ENCODE results near the gene NCKAP5. TPM values are rescaled to one million over a fixed set of nuclear protein-coding genes. Genes with fewer than 3 reads are reported as not detected.

The NCKAP5 gene
- total RNA-seq, 1 donor from 2014 or later = 2.7 TPM

- H2AFZ ChIP-seq (ENCODE audit: low read depth, low read length) = no peak overlapping the region
- Mint-ChIP-seq H3K4me3 (ENCODE audit: unreplicated experiment) (no peak overlapping the region), H3K36me3 (ENCODE audit: low read depth, unreplicated experiment) (no peaks in the 10 kb centered on the region), H3K4me1 (ENCODE audit: low read depth, unreplicated experiment) (no peaks in the 10 kb centered on the region), H3K27me3 (ENCODE audit: low read depth, unreplicated experiment) (no peaks in the 10 kb centered on the region), H3K9me3 (ENCODE audit: unreplicated experiment) (no peaks in the 10 kb centered on the region), H3K27ac (ENCODE audit: unreplicated experiment) (no peak overlapping the region)
- H3K4me1 ChIP-seq (ENCODE audit: insufficient read depth, low read length) = no peaks in the 10 kb centered on the region
- no peaks in the 10 kb centered on the region for H4K20me1 ChIP-seq (ENCODE audit: insufficient read depth, low read length)
- no peaks in the 10 kb centered on the region for H3K79me2 ChIP-seq (ENCODE audit: insufficient read depth, low read length)
- TF ChIP-seq CTCF (IDR thresholded peaks at IDR 0.05; ENCODE audit: insufficient read depth, low read depth, low read length) (no peak), EZH2 (IDR thresholded peaks at IDR 0.05; ENCODE audit: insufficient read depth, low read length) (no peak)
- no peak overlapping the region for H3K9ac ChIP-seq (ENCODE audit: low read length)
- H3K36me3 ChIP-seq (ENCODE audit: insufficient read depth, low read length) = no peaks in the 10 kb centered on the region
- DNase-seq (ENCODE audit: low read depth) (no peak), FAIRE-seq (no peak)
- H3K27me3 ChIP-seq (ENCODE audit: insufficient read depth, low read length) = no peaks in the 10 kb centered on the region
- H3K27ac ChIP-seq (ENCODE audit: low read depth, low read length) = no peak overlapping the region
- H3K9me3 ChIP-seq (ENCODE audit: insufficient read depth, low read depth, low read length) = no peaks in the 10 kb centered on the region
- no peak overlapping the region for H3K4me3 ChIP-seq (ENCODE audit: insufficient read depth, low read depth, low read length)
- no peak overlapping the region for H3K4me2 ChIP-seq (ENCODE audit: low read length)
These were observed 576.7 kb downstream of the NCKAP5 start for GRCh38 chr2:132991471-132992045.

GRCh38 chr2:132984731-132985130 is 583.5 kb downstream of the NCKAP5 start:
- H3K36me3 ChIP-seq (ENCODE audit: insufficient read depth, low read length) = no peaks in the 10 kb centered on the region
- H3K79me2 ChIP-seq (ENCODE audit: insufficient read depth, low read length) = no peaks in the 10 kb centered on the region
- no peak overlapping the region for H3K4me3 ChIP-seq (ENCODE audit: insufficient read depth, low read depth, low read length)
- Mint-ChIP-seq H3K4me3 (ENCODE audit: unreplicated experiment) (no peak overlapping the region), H3K4me1 (ENCODE audit: low read depth, unreplicated experiment) (no peaks in the 10 kb centered on the region), H3K9me3 (ENCODE audit: unreplicated experiment) (no peaks in the 10 kb centered on the region), H3K27ac (ENCODE audit: unreplicated experiment) (no peak overlapping the region), H3K36me3 (ENCODE audit: low read depth, unreplicated experiment) (no peaks in the 10 kb centered on the region), H3K27me3 (ENCODE audit: low read depth, unreplicated experiment) (no peaks in the 10 kb centered on the region)
- H3K4me2 ChIP-seq (ENCODE audit: low read length) = no peak overlapping the region
- DNase-seq (ENCODE audit: low read depth) (no peak), FAIRE-seq (no peak)
- no peak overlapping the region for H3K9ac ChIP-seq (ENCODE audit: low read length)
- no peaks in the 10 kb centered on the region for H4K20me1 ChIP-seq (ENCODE audit: insufficient read depth, low read length)
- H3K9me3 ChIP-seq (ENCODE audit: insufficient read depth, low read depth, low read length) = no peaks in the 10 kb centered on the region
- H3K27me3 ChIP-seq (ENCODE audit: insufficient read depth, low read length) = no peaks in the 10 kb centered on the region
- no peak for TF ChIP-seq EZH2 (IDR thresholded peaks at IDR 0.05; ENCODE audit: insufficient read depth, low read length)
- TF ChIP-seq CTCF (IDR thresholded peaks at IDR 0.05; ENCODE audit: insufficient read depth, low read depth, low read length) = no peak
- no peak overlapping the region for H2AFZ ChIP-seq (ENCODE audit: low read depth, low read length)
- no peak overlapping the region for H3K27ac ChIP-seq (ENCODE audit: low read depth, low read length)
- H3K4me1 ChIP-seq (ENCODE audit: insufficient read depth, low read length) = no peaks in the 10 kb centered on the region

GRCh38 chr2:132980304-132980703 is 588.0 kb downstream of the NCKAP5 start:
- Histone ChIP-seq H4K20me1 (ENCODE audit: insufficient read depth, low read length) (no peaks in the 10 kb centered on the region), H3K27ac (ENCODE audit: low read depth, low read length) (no peak overlapping the region), H3K4me2 (ENCODE audit: low read length) (no peak overlapping the region), H3K4me3 (ENCODE audit: insufficient read depth, low read depth, low read length) (no peak overlapping the region), H3K4me1 (ENCODE audit: insufficient read depth, low read length) (no peaks in the 10 kb centered on the region), H3K27me3 (ENCODE audit: insufficient read depth, low read length) (no peaks in the 10 kb centered on the region), H3K9ac (ENCODE audit: low read length) (no peak overlapping the region), H3K79me2 (ENCODE audit: insufficient read depth, low read length) (no peaks in the 10 kb centered on the region), H3K36me3 (ENCODE audit: insufficient read depth, low read length) (no peaks in the 10 kb centered on the region), H3K9me3 (ENCODE audit: insufficient read depth, low read depth, low read length) (no peaks in the 10 kb centered on the region), H2AFZ (ENCODE audit: low read depth, low read length) (no peak overlapping the region)
- FAIRE-seq = no peak
- no peaks in the 10 kb centered on the region for H3K36me3 Mint-ChIP-seq (ENCODE audit: low read depth, unreplicated experiment)
- H3K9me3 Mint-ChIP-seq (ENCODE audit: unreplicated experiment) = no peaks in the 10 kb centered on the region
- peaks cover 5% of the 10 kb centered on the region for H3K4me1 Mint-ChIP-seq (ENCODE audit: low read depth, unreplicated experiment)
- DNase-seq (ENCODE audit: low read depth) = no peak
- H3K27ac Mint-ChIP-seq (ENCODE audit: unreplicated experiment) = no peak overlapping the region
- TF ChIP-seq EZH2 (IDR thresholded peaks at IDR 0.05; ENCODE audit: insufficient read depth, low read length) = no peak
- no peak for TF ChIP-seq CTCF (IDR thresholded peaks at IDR 0.05; ENCODE audit: insufficient read depth, low read depth, low read length)
- no peak overlapping the region for H3K4me3 Mint-ChIP-seq (ENCODE audit: unreplicated experiment)
- no peaks in the 10 kb centered on the region for H3K27me3 Mint-ChIP-seq (ENCODE audit: low read depth, unreplicated experiment)
